Smooth muscle cell of the umbilical artery (primary cell): ENCODE results near the gene MBOAT1. TPM values are rescaled to one million over a fixed set of nuclear protein-coding genes. Genes with fewer than 3 reads are reported as not detected.

Source experiments
- total RNA-seq: library from RNA; depleted of rRNA; stranded (reverse); fragments of >200 nt; gene quantifications from 2 replicates; pipeline ENCODE4 v1.2.3, GENCODE V29; 2014

MBOAT1 gene
- 0.59 and 1.6 TPM in 2 replicates for total RNA-seq

GRCh38 chr6:20212392-20213111 is at the start of gene MBOAT1:
Gene MBOAT1 (minus strand): TSS chr6:20212469. CDS start chr6:20212234, 235 bp downstream.

Other genes with a start within 250 kb of the MBOAT1 start
- gene E2F3, start 189.4 kb upstream of the MBOAT1 start, total RNA-seq, result 7.1 and 11.7 TPM in 2 replicates